ENCODE data around the gene STEAP3.

Gene STEAP3

DNA sequence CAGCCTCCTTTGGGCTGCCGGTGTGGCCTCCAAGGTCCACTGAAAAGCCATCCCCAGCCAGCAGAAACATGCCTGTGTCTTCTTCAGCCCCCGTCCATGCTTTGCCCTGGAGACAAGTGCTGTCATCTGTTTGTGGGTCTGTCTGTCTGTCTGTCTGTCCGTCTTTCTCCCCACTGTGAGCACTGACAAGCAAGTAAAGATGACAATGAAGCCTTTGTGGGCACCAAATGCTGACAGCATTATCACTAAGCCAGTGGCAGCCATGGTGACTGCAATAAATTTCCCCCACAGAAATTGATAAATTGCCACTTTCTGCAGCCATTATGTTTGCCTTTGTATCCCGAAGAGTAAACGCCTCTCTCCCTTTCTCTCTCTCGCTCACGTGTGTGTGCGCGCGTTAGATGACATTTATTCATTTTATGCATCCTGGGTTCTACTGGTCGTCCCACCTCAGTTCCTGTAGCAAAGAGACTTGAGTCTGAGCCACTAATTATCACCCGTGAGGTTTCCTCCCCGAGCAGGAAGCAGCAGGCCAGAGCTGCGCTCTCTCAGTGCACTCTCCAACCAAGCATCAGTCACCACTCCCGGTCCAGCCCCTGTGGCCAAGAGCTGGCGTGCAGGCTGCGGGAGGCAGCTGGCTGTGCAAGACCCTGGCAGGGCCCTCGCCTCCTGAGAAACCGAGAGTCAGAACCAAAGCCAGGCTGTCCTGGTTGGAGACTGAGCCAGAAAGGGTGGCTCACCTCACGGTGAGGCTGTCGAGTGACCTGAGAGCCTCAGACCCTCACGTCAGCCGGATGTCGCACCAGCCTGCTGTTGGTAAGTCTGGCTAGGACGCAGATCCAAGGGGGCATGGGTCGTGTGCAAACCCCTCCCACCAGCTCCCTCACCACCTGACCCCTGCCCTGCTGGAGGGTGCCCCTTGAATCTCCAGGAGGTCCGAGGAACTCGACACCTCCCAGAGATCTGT is 6.9 kb downstream of the STEAP3 start:
- CTCF ChIA-PET: interaction anchor here (0.6 to 3.4 kb wide), 8 partner anchors 8 to 178 kb away, joined by 3 to 18 read pairs (median 5); no protein-coding TSS in a partner anchor
- H3K4me3 ChIP-seq (ENCODE audit: low read depth, low read length): peak overlapping the region; percentile 46
- POLR2A ChIA-PET: interaction anchor here (0.6 to 1.8 kb wide), 5 partner anchors 10 to 226 kb away, joined by 3 to 8 read pairs (median 5); no protein-coding TSS in a partner anchor
- no peak for DNase-seq (ENCODE audit: low read depth, low spot score)
- TF ChIP-seq, protein P1, sequence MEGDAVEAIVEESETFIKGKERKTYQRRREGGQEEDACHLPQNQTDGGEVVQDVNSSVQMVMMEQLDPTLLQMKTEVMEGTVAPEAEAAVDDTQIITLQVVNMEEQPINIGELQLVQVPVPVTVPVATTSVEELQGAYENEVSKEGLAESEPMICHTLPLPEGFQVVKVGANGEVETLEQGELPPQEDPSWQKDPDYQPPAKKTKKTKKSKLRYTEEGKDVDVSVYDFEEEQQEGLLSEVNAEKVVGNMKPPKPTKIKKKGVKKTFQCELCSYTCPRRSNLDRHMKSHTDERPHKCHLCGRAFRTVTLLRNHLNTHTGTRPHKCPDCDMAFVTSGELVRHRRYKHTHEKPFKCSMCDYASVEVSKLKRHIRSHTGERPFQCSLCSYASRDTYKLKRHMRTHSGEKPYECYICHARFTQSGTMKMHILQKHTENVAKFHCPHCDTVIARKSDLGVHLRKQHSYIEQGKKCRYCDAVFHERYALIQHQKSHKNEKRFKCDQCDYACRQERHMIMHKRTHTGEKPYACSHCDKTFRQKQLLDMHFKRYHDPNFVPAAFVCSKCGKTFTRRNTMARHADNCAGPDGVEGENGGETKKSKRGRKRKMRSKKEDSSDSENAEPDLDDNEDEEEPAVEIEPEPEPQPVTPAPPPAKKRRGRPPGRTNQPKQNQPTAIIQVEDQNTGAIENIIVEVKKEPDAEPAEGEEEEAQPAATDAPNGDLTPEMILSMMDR (IDR thresholded peaks at IDR 0.05; ENCODE audit: insufficient read depth, low read length, missing control alignments): peak; percentile 27

DNA sequence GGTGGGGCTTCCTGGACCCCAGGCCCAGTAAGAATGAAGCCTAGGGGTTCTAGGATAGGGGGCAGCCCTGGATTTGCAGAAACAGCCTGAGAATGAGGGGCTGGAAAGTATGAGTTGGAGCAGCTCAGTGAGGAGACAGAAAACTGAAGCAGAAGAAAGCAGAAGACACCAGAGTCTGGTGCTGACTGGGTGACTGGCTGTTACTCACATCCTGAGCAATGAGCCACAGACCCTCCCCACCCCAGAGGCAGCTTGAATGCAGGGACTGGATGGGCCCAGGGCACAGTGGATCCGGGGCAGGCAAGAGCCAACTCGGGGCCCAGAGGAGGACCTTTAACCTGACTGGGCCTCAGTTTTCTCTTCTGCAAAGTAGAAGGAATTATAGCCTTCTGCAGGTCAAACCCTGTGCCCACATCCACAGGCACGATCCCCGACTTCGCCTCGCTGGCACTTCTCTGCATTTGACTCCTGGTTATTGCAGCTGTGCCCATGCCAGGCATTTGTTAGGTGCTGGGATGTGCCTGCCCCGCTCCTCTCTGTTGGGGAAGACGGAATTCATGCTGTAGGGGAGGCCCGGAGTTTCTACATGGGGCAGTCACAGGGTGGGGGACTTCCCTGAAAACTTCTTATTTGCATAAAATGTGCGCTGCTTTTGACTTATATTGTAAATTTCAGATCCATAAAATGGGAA is 8.5 kb downstream of the STEAP3 start:
- ChIA-PET CTCF (interaction anchor here (0.7 to 3.4 kb wide), 9 partner anchors 12 to 59 kb away, joined by 3 to 18 read pairs (median 6); no protein-coding TSS in a partner anchor), POLR2A (interaction anchor here (0.8 to 1.8 kb wide), 5 partner anchors 9 to 32 kb away, joined by 3 to 8 read pairs (median 5); no protein-coding TSS in a partner anchor)
- peak overlapping the region; percentile 30 for H3K4me3 ChIP-seq (ENCODE audit: low read depth, low read length)
- TF ChIP-seq, protein P1 (IDR thresholded peaks at IDR 0.05; ENCODE audit: insufficient read depth, low read length, missing control alignments): no peak
- DNase-seq (ENCODE audit: low read depth, low spot score): no peak

DNA sequence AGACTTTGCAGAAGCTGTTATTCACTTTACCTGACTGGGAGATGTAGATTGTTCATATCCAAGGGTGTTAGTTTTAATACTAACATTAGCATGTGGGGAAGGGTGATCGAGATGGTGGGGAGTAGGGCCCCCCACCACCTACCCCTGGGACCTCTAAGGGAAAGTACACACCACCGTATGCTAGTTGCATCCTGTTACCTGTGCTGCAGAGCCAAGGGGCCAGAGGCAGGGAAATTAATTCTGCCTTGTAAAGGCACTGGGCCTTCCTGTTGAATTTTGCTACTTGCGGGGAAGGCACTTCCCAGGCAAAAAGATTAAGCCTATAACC is 9.0 kb downstream of the STEAP3 start:
- ChIA-PET CTCF (interaction anchor here (0.9 to 3.4 kb wide), 5 partner anchors 11 to 34 kb away, joined by 3 to 18 read pairs (median 8); no protein-coding TSS in a partner anchor), POLR2A (no interaction called here)
- H3K4me3 ChIP-seq (ENCODE audit: low read depth, low read length): no peak overlapping the region
- DNase-seq (ENCODE audit: low read depth, low spot score): no peak
- TF ChIP-seq, protein P1 (IDR thresholded peaks at IDR 0.05; ENCODE audit: insufficient read depth, low read length, missing control alignments): no peak

DNA sequence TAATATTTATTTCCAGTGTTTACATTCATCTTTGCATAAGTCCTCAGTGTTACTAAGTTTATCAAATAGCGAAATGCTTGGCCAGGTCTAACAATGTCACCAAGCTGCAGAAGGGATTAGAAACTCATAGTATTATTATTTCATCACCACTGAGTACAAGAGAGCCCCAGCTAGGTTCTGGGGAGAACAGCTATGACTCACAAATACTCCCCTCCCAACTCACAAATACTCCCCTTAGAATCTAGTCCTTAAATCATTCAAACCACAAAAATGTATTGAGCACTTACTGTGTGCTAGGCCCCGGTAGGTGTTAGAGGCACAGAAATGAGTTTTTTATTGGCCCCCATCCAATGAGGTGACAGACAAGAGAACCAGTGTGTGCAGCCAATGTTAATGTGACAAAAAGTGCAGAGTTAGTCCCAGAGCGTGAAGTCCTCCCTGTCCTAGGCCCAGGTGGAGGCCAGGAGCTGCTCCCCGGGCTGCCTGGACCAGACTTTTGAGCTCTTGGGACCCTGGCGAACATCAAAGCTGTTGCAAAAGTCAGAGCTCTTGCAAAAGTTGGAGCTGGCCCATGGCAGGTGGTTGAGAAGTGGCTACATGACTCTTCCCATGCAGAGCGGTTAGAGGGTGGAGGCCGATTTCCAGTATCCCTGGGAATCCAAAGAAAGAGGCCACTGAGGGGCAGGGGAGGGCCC is 9.8 kb downstream of the STEAP3 start:
- no peak overlapping the region for H3K4me3 ChIP-seq (ENCODE audit: low read depth, low read length)
- POLR2A ChIA-PET: interaction anchor here (0.9 kb wide), 1 partner anchor 16 kb away, joined by 4 read pairs; no protein-coding TSS in a partner anchor
- no peak for DNase-seq (ENCODE audit: low read depth, low spot score)
- CTCF ChIA-PET: interaction anchor here (0.7 to 3.4 kb wide), 12 partner anchors 9 to 133 kb away, joined by 3 to 18 read pairs (median 6); partner anchors contain the start of genes C2orf76, DBI and STEAP3
- TF ChIP-seq, protein P1 (IDR thresholded peaks at IDR 0.05; ENCODE audit: insufficient read depth, low read length, missing control alignments): no peak

DNA sequence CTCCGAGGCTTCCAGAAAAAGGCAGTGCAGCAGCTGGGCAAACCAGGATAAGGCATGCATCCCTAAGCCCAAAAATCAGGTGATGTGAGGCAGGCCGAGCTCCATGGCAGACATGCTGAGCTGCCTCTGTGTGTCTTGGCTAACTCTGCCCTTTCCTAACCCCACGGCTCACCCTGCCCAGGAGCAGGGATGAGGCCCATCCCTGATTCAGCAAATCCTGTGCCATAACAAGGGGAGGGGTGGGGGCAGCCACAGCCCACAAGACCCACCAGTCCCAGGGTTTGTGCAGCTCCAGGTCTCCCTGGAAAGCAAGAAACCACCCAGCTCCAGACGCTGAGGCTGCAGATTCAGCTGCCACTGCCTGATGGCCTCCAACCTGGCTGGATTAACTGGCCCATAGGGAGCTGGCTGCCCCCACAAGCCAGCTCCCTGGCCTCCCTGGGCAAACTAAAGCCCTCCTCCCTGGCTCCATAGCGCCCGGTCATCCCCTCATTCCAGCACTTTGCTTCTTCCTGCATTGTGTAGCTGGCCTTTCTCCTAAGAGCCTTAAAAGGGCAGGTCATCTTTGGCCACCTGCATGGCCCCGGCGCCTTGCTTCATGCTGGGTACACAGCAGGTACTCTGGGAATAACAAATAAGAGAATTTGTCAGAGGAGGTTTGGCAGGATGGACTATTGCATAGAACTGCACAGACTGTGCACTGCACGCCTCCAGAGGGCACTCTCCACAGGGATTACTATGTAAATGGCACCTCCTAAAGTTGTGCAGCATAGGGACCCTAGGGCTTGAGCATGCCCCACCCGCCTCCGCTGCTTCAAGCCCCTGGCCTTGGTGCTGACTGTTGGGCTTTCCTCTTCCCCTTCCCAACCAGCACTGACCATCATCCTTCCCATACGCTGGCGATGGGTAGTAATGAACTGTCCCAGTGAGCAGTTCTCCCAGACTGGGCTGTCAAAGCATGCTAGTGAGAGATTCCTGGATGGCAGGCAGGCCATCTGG is 10.7 kb downstream of the STEAP3 start:
- DNase-seq (ENCODE audit: low read depth, low spot score): no peak
- no peak overlapping the region for H3K4me3 ChIP-seq (ENCODE audit: low read depth, low read length)
- ChIA-PET POLR2A (no interaction called here), CTCF (interaction anchor here (0.7 to 4.7 kb wide), 12 partner anchors 10 to 133 kb away, joined by 3 to 21 read pairs (median 6); partner anchors contain the start of genes C2orf76, DBI and STEAP3)
- TF ChIP-seq, protein P1 (IDR thresholded peaks at IDR 0.05; ENCODE audit: insufficient read depth, low read length, missing control alignments): peak; percentile 44

Data from AG04449 (cell line).